Kidney glomerular epithelial cell (primary cell): ENCODE measurements around the gene LGALS3BP.

Experiments
- DNase-seq: peaks from one replicate; lab custom pipeline; 2025; lab: John Stamatoyannopoulos, UW

LGALS3BP gene

GRCh38 chr17:78998311-78999055 is 18.8 kb upstream of the LGALS3BP start:
- no peak for DNase-seq

GRCh38 chr17:78997881-78998280 is 18.2 kb upstream of the LGALS3BP start:
- no peak for DNase-seq

GRCh38 chr17:78997231-78997741 is 17.6 kb upstream of the LGALS3BP start:
- peak; percentile 79 for DNase-seq

- no peak for DNase-seq
Observed at GRCh38 chr17:78996781-78997201, 17.1 kb upstream of the LGALS3BP start.

GRCh38 chr17:78995761-78996451 is 16.2 kb upstream of the LGALS3BP start:
- DNase-seq: no peak

- DNase-seq: no peak
Observed at GRCh38 chr17:78995022-78995760, 15.5 kb upstream of the LGALS3BP start.

- DNase-seq: no peak
Observed at GRCh38 chr17:78993981-78994671, 14.4 kb upstream of the LGALS3BP start.

GRCh38 chr17:78993241-78993956 is 13.7 kb upstream of the LGALS3BP start:
- no peak for DNase-seq

GRCh38 chr17:78992542-78993212 is 13.0 kb upstream of the LGALS3BP start:
- no peak for DNase-seq

- no peak for DNase-seq
Observed at GRCh38 chr17:78991906-78992532, 12.3 kb upstream of the LGALS3BP start.

GRCh38 chr17:78991017-78991738 is 11.5 kb upstream of the LGALS3BP start:
- no peak for DNase-seq

GRCh38 chr17:78990349-78991016 is 10.8 kb upstream of the LGALS3BP start:
- DNase-seq: no peak

GRCh38 chr17:78988152-78988551 is 8.4 kb upstream of the LGALS3BP start:
- no peak for DNase-seq

GRCh38 chr17:78986649-78987328 is 7.1 kb upstream of the LGALS3BP start:
- peak; percentile 13 for DNase-seq

- DNase-seq: no peak
Observed at GRCh38 chr17:78986048-78986648, 6.4 kb upstream of the LGALS3BP start.

- no peak for DNase-seq
Observed at GRCh38 chr17:78985395-78985794, 5.7 kb upstream of the LGALS3BP start.

GRCh38 chr17:78981010-78981888 is 1.5 kb upstream of the LGALS3BP start:
- no peak for DNase-seq
